A673 (cell line): Measurements from ENCODE around the gene PDE11A. TPM values are rescaled to one million over a fixed set of nuclear protein-coding genes. Genes with fewer than 3 reads are reported as not detected.

ENCODE experiments used
- BruUV-seq: library from RNA; stranded (reverse); fragments of 400-500 nt; replicated peaks from 2 replicates; lab custom pipeline; 2021; lab: Mats Ljungman, UMichigan
- CTCF ChIA-PET: fragments of 300-600 bp; sonication (Branson Sonifier 250); formaldehyde crosslinking; loops from one replicate; lab custom pipeline; 2022; ENCODE audit warnings: antibody characterized with exemption; lab: Charles Lee
- POLR2A ChIA-PET: fragments of 300-600 bp; sonication (Branson Sonifier 250); formaldehyde crosslinking; loops from one replicate; lab custom pipeline; 2022; ENCODE audit warnings: antibody characterized with exemption; ENCODE audit not compliant: low non-redundant PET; lab: Charles Lee
- DNase-seq: peaks from one replicate; pipeline ENCODE4 v3.0.0-alpha.2; 2015; ENCODE audit warnings: low spot score
- H3K27ac ChIP-seq: fragments of 200-600 bp; sonication (generic); 2 replicates; pipeline ENCODE4 v1.5.1; 2016; ENCODE audit warnings: mixed run types, low read depth, mild to moderate bottlenecking, mixed read lengths, antibody characterized with exemption, low read length; ENCODE audit not compliant: poor library complexity, severe bottlenecking
- H3K27me3 ChIP-seq: fragments of 200-600 bp; sonication (generic); replicated peaks from 2 replicates; pipeline ENCODE4 v1.6.1; 2017; ENCODE audit warnings: mixed run types, low read depth, mild to moderate bottlenecking, mixed read lengths, antibody characterized with exemption, low read length; ENCODE audit not compliant: insufficient read depth, poor library complexity
- H3K36me3 ChIP-seq: fragments of 200-600 bp; sonication (generic); 2 replicates; pipeline ENCODE4 v1.6.1; 2016; ENCODE audit warnings: mixed run types, mild to moderate bottlenecking, mixed read lengths, antibody characterized with exemption, low read length; ENCODE audit not compliant: insufficient read depth, poor library complexity, severe bottlenecking
- H3K4me1 ChIP-seq: fragments of 200-600 bp; sonication (generic); 2 replicates; pipeline ENCODE4 v1.6.1; 2017; ENCODE audit warnings: mixed run types, mild to moderate bottlenecking, mixed read lengths, antibody characterized with exemption, low read length; ENCODE audit not compliant: insufficient read depth, poor library complexity, severe bottlenecking
- H3K4me3 ChIP-seq: fragments of 200-600 bp; sonication (generic); 2 replicates; pipeline ENCODE4 v1.5.1; 2016; ENCODE audit warnings: low read depth, mixed run types, mild to moderate bottlenecking, mixed read lengths, low read length; ENCODE audit not compliant: poor library complexity, severe bottlenecking
- H3K9me3 ChIP-seq: fragments of 200-600 bp; sonication (generic); 2 replicates; pipeline ENCODE4 v1.6.1; 2016; ENCODE audit warnings: mixed run types, low read depth, mild to moderate bottlenecking, mixed read lengths, antibody characterized with exemption, low read length; ENCODE audit not compliant: poor library complexity, severe bottlenecking
- EZH2 ChIP-seq: fragments of 200-600 bp; sonication (generic); IDR thresholded peaks from 2 replicates; pipeline ENCODE4 v1.6.1; 2017; ENCODE audit warnings: borderline replicate concordance, low read depth, mild to moderate bottlenecking, mixed read lengths, antibody characterized with exemption, low read length; ENCODE audit not compliant: poor library complexity, severe bottlenecking
- intact Hi-C: fragments of 100-400 bp; cut with micrococcal nuclease; formaldehyde crosslinking; loops from one replicate; pipeline ENCODE4 v1.10.0; 2022; ENCODE audit not compliant: unreplicated experiment
- total RNA-seq: library from RNA; stranded (reverse); gene quantifications from 2 replicates; pipeline ENCODE4 v1.2.3, GENCODE V29; 2021
- TF ChIP-seq, protein P1 (sequence below): fragments of 300-800, 200-600 bp; sonication (generic); conservative IDR thresholded peaks from 2 replicates; pipeline ENCODE4 v1.5.1; 2017; ENCODE audit warnings: low read depth, mild to moderate bottlenecking, antibody characterized with exemption, low read length, moderate library complexity, mixed read lengths

PDE11A gene
- total RNA-seq, 1 experiment from 2014 or later = not detected

- intact Hi-C loops = no loop called here
- ChIA-PET POLR2A (no interaction called here), CTCF (no interaction called here)
- Histone ChIP-seq H3K27me3 (no peaks in the 10 kb centered on the region), H3K4me3 (no peak overlapping the region), H3K9me3 (no peaks in the 10 kb centered on the region), H3K36me3 (no peaks in the 10 kb centered on the region), H3K27ac (no peak overlapping the region), H3K4me1 (no peaks in the 10 kb centered on the region)
- BruUV-seq = no TSS peak
- TF ChIP-seq EZH2 = no peak
- TF ChIP-seq, protein P1, sequence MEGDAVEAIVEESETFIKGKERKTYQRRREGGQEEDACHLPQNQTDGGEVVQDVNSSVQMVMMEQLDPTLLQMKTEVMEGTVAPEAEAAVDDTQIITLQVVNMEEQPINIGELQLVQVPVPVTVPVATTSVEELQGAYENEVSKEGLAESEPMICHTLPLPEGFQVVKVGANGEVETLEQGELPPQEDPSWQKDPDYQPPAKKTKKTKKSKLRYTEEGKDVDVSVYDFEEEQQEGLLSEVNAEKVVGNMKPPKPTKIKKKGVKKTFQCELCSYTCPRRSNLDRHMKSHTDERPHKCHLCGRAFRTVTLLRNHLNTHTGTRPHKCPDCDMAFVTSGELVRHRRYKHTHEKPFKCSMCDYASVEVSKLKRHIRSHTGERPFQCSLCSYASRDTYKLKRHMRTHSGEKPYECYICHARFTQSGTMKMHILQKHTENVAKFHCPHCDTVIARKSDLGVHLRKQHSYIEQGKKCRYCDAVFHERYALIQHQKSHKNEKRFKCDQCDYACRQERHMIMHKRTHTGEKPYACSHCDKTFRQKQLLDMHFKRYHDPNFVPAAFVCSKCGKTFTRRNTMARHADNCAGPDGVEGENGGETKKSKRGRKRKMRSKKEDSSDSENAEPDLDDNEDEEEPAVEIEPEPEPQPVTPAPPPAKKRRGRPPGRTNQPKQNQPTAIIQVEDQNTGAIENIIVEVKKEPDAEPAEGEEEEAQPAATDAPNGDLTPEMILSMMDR = no peak
- DNase-seq = no peak
These were observed 163.8 kb downstream of the PDE11A start for GRCh38 chr2:177908824-177909223.

DNA sequence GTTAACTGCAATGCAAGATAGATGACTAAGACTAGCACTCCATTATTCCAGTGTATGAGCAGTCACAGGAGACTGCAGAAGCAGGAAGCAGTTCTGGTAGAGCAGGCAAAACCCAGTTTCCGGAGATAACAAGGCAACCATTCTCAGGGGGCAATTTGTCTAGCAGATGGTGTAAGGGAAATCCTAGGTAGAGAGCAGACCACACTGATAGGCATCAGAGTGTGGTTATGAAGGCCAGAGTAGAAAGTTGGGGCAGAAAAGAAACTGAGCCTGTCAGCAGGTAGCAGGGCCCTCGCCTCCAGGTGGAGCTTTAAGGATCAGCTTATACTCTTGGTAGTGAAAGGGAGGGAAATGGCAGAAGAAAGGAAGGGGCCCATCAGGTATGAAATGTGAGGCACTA lies 164.4 kb downstream of the PDE11A start:
- TF ChIP-seq, protein P1 = no peak
- no peak for TF ChIP-seq EZH2
- H3K9me3 ChIP-seq = no peaks in the 10 kb centered on the region
- no peak overlapping the region for H3K4me3 ChIP-seq
- CTCF ChIA-PET = no interaction called here
- no peaks in the 10 kb centered on the region for H3K36me3 ChIP-seq
- intact Hi-C loops = no loop called here
- no peaks in the 10 kb centered on the region for H3K4me1 ChIP-seq
- POLR2A ChIA-PET = no interaction called here
- DNase-seq = no peak
- H3K27me3 ChIP-seq = no peaks in the 10 kb centered on the region
- no peak overlapping the region for H3K27ac ChIP-seq
- no TSS peak for BruUV-seq

DNA sequence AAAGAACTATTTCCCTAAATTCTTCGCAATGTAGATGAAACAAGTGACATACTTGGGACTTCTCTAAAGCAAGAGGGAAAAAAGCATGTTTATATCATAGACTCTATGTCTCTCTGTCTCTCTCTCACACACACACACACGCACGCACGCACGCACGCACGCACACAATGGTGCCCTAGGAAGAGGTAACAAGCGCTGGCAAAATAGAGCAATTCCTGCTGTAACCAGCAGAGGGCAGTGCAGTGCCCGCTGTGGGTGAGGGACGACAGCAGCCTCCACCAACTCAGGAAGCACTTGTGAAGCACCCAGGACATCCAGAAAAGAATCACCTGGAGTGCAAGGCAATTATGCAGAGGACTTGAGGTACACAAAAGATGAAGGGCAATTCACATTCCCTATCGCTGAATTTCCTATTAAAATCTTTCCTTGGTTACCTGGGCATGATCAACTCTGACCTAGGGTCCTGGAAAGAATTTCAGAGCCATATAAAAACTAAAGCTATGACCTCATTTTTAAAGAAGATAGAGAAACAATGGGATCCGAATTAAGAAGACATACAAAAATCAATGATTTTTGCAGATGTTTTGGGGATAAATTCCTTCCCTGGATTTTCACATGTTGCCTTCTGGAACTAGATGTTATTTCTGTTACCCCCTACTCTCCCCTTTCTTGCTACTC lies 166.4 kb downstream of the PDE11A start:
- intact Hi-C loops = no loop called here
- no peaks in the 10 kb centered on the region for H3K9me3 ChIP-seq
- H3K4me3 ChIP-seq = no peak overlapping the region
- CTCF ChIA-PET = interaction anchor here (0.6 kb wide), 1 partner anchor 133 kb away, joined by 3 read pairs; no protein-coding TSS in a partner anchor
- no peak overlapping the region for H3K27ac ChIP-seq
- POLR2A ChIA-PET = no interaction called here
- TF ChIP-seq EZH2 = no peak
- TF ChIP-seq, protein P1 = peak; percentile 97
- H3K27me3 ChIP-seq = no peaks in the 10 kb centered on the region
- no TSS peak for BruUV-seq
- no peaks in the 10 kb centered on the region for H3K36me3 ChIP-seq
- peak; percentile 81 for DNase-seq
- H3K4me1 ChIP-seq = no peaks in the 10 kb centered on the region
